ENCODE measurements around the gene LINGO1. TPM values are rescaled to one million over a fixed set of nuclear protein-coding genes. Genes with fewer than 3 reads are reported as not detected.

Gene LINGO1
- total and polyA plus RNA-seq, 12 donors: 0.21 to 2.7 (median 0.96) TPM; not detected in 2

DNA sequence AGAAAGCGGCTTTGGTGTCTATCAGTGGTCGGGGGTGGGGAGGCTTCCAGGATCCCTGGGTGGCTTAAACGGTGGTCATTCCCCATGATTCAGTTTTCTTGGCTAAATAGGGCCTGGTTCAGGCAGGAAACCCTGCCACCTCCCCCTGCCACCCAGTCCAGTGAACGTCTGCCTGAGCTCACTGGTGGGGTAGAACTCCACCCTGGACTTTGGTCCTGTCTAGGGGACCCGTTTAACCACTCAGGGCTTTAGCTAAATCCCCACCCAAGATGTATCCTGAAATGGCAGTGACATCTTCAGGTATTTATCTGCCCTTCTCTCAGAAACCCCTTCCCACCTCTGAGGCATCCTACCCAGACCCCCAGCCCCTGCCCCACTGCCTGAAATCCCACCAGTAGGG is 30.5 kb upstream of the LINGO1 start:
- Histone ChIP-seq H3K36me3 (replicated peaks in 1 of 2) (no peaks in the 10 kb centered on the region), H3K4me1 (replicated peaks in 1 of 2) (no peaks in the 10 kb centered on the region), H3K9me3 (replicated peaks in 1 of 3) (no peaks in the 10 kb centered on the region), H3K4me3 (no peak overlapping the region), H3K27ac (no peak overlapping the region), H3K27me3 (no peaks in the 10 kb centered on the region)
- no peak for TF ChIP-seq CTCF (IDR thresholded peaks at IDR 0.05)
- 65 to 77% (median 70%) methylated on average over 3 to 5 of the region's 5 CpGs for WGBS, 4 donors
- intact Hi-C loops (cut with DNase I): no loop called here
- no peak for DNase-seq

- peak; percentile 67 to 92 (median 87) for DNase-seq
- TF ChIP-seq CTCF (IDR thresholded peaks at IDR 0.05) (peak in 5 of 6 experiments; percentile 20 to 60 (median 31)), POLR2A (IDR thresholded peaks at IDR 0.05) (no peak)
- intact Hi-C loops (cut with DNase I): loop anchor here in 1 of 2 donors (5.0 kb wide), 1 partner anchor 163 kb away; no protein-coding TSS in a partner anchor
- H3K36me3 ChIP-seq (replicated peaks in 1 of 2): no peaks in the 10 kb centered on the region
- H3K9me3 ChIP-seq (replicated peaks in 1 of 3): no peaks in the 10 kb centered on the region
- H3K27me3 ChIP-seq: no peaks in the 10 kb centered on the region
- WGBS, 4 donors: 46 to 58% (median 56%) methylated on average over 10 to 12 of the region's 12 CpGs
- H3K27ac ChIP-seq: no peak overlapping the region
- no peaks in the 10 kb centered on the region for H3K4me1 ChIP-seq (replicated peaks in 1 of 2)
- H3K4me3 ChIP-seq: no peak overlapping the region
These were observed 26.9 kb upstream of the LINGO1 start for GRCh38 chr15:77659350-77660321.

DNA sequence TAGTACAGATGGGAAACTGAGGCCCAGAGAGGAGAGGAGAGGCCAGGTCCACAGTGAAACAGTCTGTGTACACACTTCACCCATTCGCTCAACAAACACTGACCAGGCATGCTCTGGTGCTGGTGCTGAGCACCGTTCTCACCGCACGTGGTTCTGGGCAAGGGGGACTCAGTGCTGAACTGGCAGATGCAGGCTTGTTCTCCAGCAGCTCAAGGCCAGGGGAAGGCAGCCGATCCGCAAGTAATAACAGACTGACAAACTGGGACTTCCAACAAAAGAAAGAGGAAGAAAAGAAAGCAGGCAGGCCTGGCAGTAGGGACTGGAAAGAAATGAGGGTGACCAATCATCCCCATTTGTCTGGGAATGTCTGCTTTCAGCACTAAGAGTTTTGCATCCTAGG is 25.6 kb upstream of the LINGO1 start:
- TF ChIP-seq CTCF (IDR thresholded peaks at IDR 0.05) (no peak), POLR2A (IDR thresholded peaks at IDR 0.05) (no peak)
- H3K4me3 ChIP-seq: no peak overlapping the region
- H3K9me3 ChIP-seq (replicated peaks in 1 of 3): peaks cover 0 to 5% (median 0%) of the 10 kb centered on the region in 3 donors
- DNase-seq: no peak
- intact Hi-C loops (cut with DNase I): loop anchor here in 1 of 2 donors (5.0 kb wide), 1 partner anchor 164 kb away; no protein-coding TSS in a partner anchor
- H3K36me3 ChIP-seq (replicated peaks in 1 of 2): no peaks in the 10 kb centered on the region
- 71 to 84% (median 77%) methylated on average over 5 to 6 of the region's 6 CpGs for WGBS, 4 donors
- no peaks in the 10 kb centered on the region for H3K4me1 ChIP-seq (replicated peaks in 1 of 2)
- H3K27ac ChIP-seq: no peak overlapping the region
- no peaks in the 10 kb centered on the region for H3K27me3 ChIP-seq

- intact Hi-C loops (cut with DNase I): loop anchor here in 1 of 2 donors (5.0 kb wide), 1 partner anchor 165 kb away; no protein-coding TSS in a partner anchor
These were observed 25.0 kb upstream of the LINGO1 start for GRCh38 chr15:77657634-77658238.

More at GRCh38 chr15:77657634-77658238, 25.0 kb upstream of the LINGO1 start:
- Histone ChIP-seq H3K27ac (no peak overlapping the region), H3K36me3 (replicated peaks in 1 of 2) (no peaks in the 10 kb centered on the region), H3K9me3 (replicated peaks in 1 of 3) (peaks cover 0 to 5% (median 0%) of the 10 kb centered on the region in 3 donors), H3K4me3 (no peak overlapping the region), H3K27me3 (no peaks in the 10 kb centered on the region), H3K4me1 (replicated peaks in 1 of 2) (no peaks in the 10 kb centered on the region)
- TF ChIP-seq POLR2A (IDR thresholded peaks at IDR 0.05): no peak
- no peak for TF ChIP-seq CTCF (IDR thresholded peaks at IDR 0.05)
- no peak for DNase-seq
- WGBS, 4 donors: 71 to 82% (median 79%) methylated on average over 14 to 23 of the region's 23 CpGs

Measured in adrenal gland (tissue), 12 donors.